Brain microvascular endothelial cell (primary cell): ENCODE measurements around the gene LRRC8E.

Experiments used
- DNase-seq: peaks from one replicate; pipeline ENCODE4 v3.0.0-alpha.2; 2020
- H3K27ac ChIP-seq: fragments of 250-450 bp; sonication (Bioruptor Pico); 2 replicates; pipeline ENCODE4 v1.5.1; 2020; ENCODE audit warnings: mild to moderate bottlenecking, moderate library complexity
- H3K27me3 ChIP-seq: fragments of 250-450 bp; sonication (Bioruptor Pico); replicated peaks from 2 replicates; pipeline ENCODE4 v1.5.1; 2020; ENCODE audit warnings: mild to moderate bottlenecking
- H3K36me3 ChIP-seq: fragments of 250-450 bp; sonication (Bioruptor Pico); replicated peaks from 2 replicates; pipeline ENCODE4 v1.5.1; 2020; ENCODE audit warnings: mild to moderate bottlenecking
- H3K4me3 ChIP-seq: 2 replicates; pipeline ENCODE4 v1.5.1; 2011; ENCODE audit warnings: low read depth, mild to moderate bottlenecking, control low read depth, low read length, moderate library complexity
- CTCF ChIP-seq: IDR thresholded peaks from 2 replicates; pipeline ENCODE4 v1.5.1; 2011; ENCODE audit warnings: low read depth, mild to moderate bottlenecking, moderate library complexity, low read length, control low read depth, inconsistent platforms; ENCODE audit errors: missing control alignments
- in situ Hi-C: cut with HindIII; loops from 2 replicates; pipeline ENCODE4 v1.10.0; 2017; ENCODE audit warnings: low sequenced_read_pairs, low pct_ligation_motif_present

The LRRC8E gene

DNA sequence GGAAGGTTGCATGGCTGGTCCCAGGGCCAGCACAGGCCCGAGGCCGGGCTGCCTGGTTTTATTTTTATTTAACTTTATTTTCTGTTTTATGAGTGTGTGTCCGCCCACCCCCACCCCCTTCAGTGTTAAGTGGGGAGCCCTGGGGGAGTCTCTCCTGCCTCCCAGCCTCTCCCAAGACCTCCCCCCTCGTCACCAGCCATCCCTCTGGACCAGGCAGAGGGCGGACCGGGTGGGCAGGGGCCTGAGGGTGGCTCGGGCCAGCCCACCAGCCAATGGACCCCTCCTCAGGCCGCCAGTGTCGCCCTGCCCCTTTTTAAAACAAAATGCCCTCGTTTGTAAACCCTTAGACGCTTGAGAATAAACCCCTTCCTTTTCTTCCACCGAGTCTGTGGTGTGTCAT is 25.8 kb downstream of the LRRC8E start:
- in situ Hi-C loops: no loop called here

GRCh38 chr19:7914598-7915045 is 26.3 kb downstream of the LRRC8E start, which contains the start of gene TGFBR3L:
Gene TGFBR3L (plus strand): TSS chr19:7914830.
- no peak for TF ChIP-seq CTCF
- DNase-seq: no peak
- in situ Hi-C loops: no loop called here
- H3K27ac ChIP-seq: no peak within 1 kb of the TSS
- H3K4me3 ChIP-seq: no peak within 1 kb of the TSS
- H3K36me3 ChIP-seq: peaks cover 24% of the 10 kb centered on the region
- H3K27me3 ChIP-seq: peaks cover 14% of the 10 kb centered on the region

More for the DNA sequence above, 25.8 kb downstream of the LRRC8E start:
- no peak overlapping the region for H3K4me3 ChIP-seq
- DNase-seq: no peak
- peaks cover 24% of the 10 kb centered on the region for H3K36me3 ChIP-seq
- peaks cover 14% of the 10 kb centered on the region for H3K27me3 ChIP-seq
- no peak for TF ChIP-seq CTCF
- no peak overlapping the region for H3K27ac ChIP-seq

GRCh38 chr19:7915250-7916102 is 27.2 kb downstream of the LRRC8E start:
- peaks cover 18% of the 10 kb centered on the region for H3K36me3 ChIP-seq
- H3K27me3 ChIP-seq: peaks cover 14% of the 10 kb centered on the region
- no peak for DNase-seq
- no peak overlapping the region for H3K27ac ChIP-seq
- no peak for TF ChIP-seq CTCF
- in situ Hi-C loops: no loop called here
- no peak overlapping the region for H3K4me3 ChIP-seq

GRCh38 chr19:7916103-7916954 is 28.0 kb downstream of the LRRC8E start:
- H3K27ac ChIP-seq: no peak overlapping the region
- peaks cover 14% of the 10 kb centered on the region for H3K27me3 ChIP-seq
- H3K4me3 ChIP-seq: peak overlapping the region; percentile 20
- in situ Hi-C loops: no loop called here
- no peak for TF ChIP-seq CTCF
- peaks cover 12% of the 10 kb centered on the region for H3K36me3 ChIP-seq
- DNase-seq: no peak

DNA sequence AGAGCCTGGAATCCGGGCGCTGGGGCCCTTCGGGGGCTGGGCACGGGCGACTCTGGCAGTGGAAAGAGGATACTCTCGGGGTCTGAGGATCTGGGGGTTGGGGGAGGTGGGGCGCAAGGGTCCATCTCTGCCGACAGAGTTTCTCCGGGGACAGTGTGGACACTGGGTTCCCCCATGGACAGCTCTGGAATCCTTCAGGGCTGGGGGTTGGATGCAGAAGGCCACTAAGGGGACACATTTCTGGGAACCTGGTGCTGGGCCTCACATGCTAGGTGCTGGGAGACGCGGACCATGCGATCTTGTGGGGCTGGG is 28.6 kb downstream of the LRRC8E start:
- Histone ChIP-seq H3K4me3 (no peak overlapping the region), H3K27me3 (peaks cover 14% of the 10 kb centered on the region), H3K27ac (no peak overlapping the region), H3K36me3 (peaks cover 6% of the 10 kb centered on the region)
- in situ Hi-C loops: no loop called here
- TF ChIP-seq CTCF: no peak
- no peak for DNase-seq
